ENCODE measurements around the gene HIGD1A.

Gene HIGD1A

GRCh38 chr3:42764115-42764514 lies 40.2 kb downstream of the HIGD1A start:
- DNase-seq, result no peak
- Mint-ChIP-seq H3K4me3 (no peak overlapping the region), H3K36me3 (ENCODE audit: low read depth) (no peaks in the 10 kb centered on the region), H3K4me1 (ENCODE audit: low read depth) (no peaks in the 10 kb centered on the region), H3K27ac (no peak overlapping the region), H3K27me3 (no peaks in the 10 kb centered on the region), H3K9me3 (no peaks in the 10 kb centered on the region)

- Mint-ChIP-seq H3K4me3 (no peak overlapping the region), H3K36me3 (ENCODE audit: low read depth) (no peaks in the 10 kb centered on the region), H3K9me3 (no peaks in the 10 kb centered on the region), H3K27me3 (peaks cover 6% of the 10 kb centered on the region), H3K27ac (no peak overlapping the region), H3K4me1 (ENCODE audit: low read depth) (no peaks in the 10 kb centered on the region)
- no peak for DNase-seq
These were observed 41.3 kb downstream of the HIGD1A start for GRCh38 chr3:42763021-42763420.

GRCh38 chr3:42762046-42762724 lies 42.1 kb downstream of the HIGD1A start:
- no peaks in the 10 kb centered on the region for H3K36me3 Mint-ChIP-seq (ENCODE audit: low read depth)
- H3K27ac Mint-ChIP-seq, result no peak overlapping the region
- DNase-seq, result no peak
- no peak overlapping the region for H3K4me3 Mint-ChIP-seq
- peaks cover 6% of the 10 kb centered on the region for H3K27me3 Mint-ChIP-seq
- no peaks in the 10 kb centered on the region for H3K4me1 Mint-ChIP-seq (ENCODE audit: low read depth)
- no peaks in the 10 kb centered on the region for H3K9me3 Mint-ChIP-seq

- no peak overlapping the region for H3K4me3 Mint-ChIP-seq
- no peak overlapping the region for H3K27ac Mint-ChIP-seq
- H3K36me3 Mint-ChIP-seq (ENCODE audit: low read depth), result no peaks in the 10 kb centered on the region
- no peaks in the 10 kb centered on the region for H3K9me3 Mint-ChIP-seq
- H3K4me1 Mint-ChIP-seq (ENCODE audit: low read depth), result no peaks in the 10 kb centered on the region
- DNase-seq, result no peak
- peaks cover 6% of the 10 kb centered on the region for H3K27me3 Mint-ChIP-seq
These were observed 46.2 kb downstream of the HIGD1A start for GRCh38 chr3:42758126-42758525.

GRCh38 chr3:42756681-42757213 lies 47.5 kb downstream of the HIGD1A start:
- no peaks in the 10 kb centered on the region for H3K36me3 Mint-ChIP-seq (ENCODE audit: low read depth)
- no peaks in the 10 kb centered on the region for H3K4me1 Mint-ChIP-seq (ENCODE audit: low read depth)
- H3K9me3 Mint-ChIP-seq, result no peaks in the 10 kb centered on the region
- no peak for DNase-seq
- peaks cover 6% of the 10 kb centered on the region for H3K27me3 Mint-ChIP-seq
- H3K4me3 Mint-ChIP-seq, result no peak overlapping the region
- no peak overlapping the region for H3K27ac Mint-ChIP-seq

- Mint-ChIP-seq H3K27ac (peak overlapping the region; percentile 31), H3K4me1 (ENCODE audit: low read depth) (no peaks in the 10 kb centered on the region), H3K36me3 (ENCODE audit: low read depth) (no peaks in the 10 kb centered on the region), H3K9me3 (no peaks in the 10 kb centered on the region), H3K4me3 (no peak overlapping the region), H3K27me3 (peaks cover 6% of the 10 kb centered on the region)
- no peak for DNase-seq
These were observed 48.4 kb downstream of the HIGD1A start for GRCh38 chr3:42755681-42756578.

GRCh38 chr3:42753757-42754156 lies 50.5 kb downstream of the HIGD1A start:
- H3K27ac Mint-ChIP-seq, result no peak overlapping the region
- H3K4me3 Mint-ChIP-seq, result no peak overlapping the region
- H3K36me3 Mint-ChIP-seq (ENCODE audit: low read depth), result no peaks in the 10 kb centered on the region
- peak; percentile 16 for DNase-seq
- H3K9me3 Mint-ChIP-seq, result no peaks in the 10 kb centered on the region
- H3K4me1 Mint-ChIP-seq (ENCODE audit: low read depth), result peaks cover 6% of the 10 kb centered on the region
- peaks cover 6% of the 10 kb centered on the region for H3K27me3 Mint-ChIP-seq

GRCh38 chr3:42752961-42753360 lies 51.3 kb downstream of the HIGD1A start:
- Mint-ChIP-seq H3K4me1 (ENCODE audit: low read depth) (peaks cover 12% of the 10 kb centered on the region), H3K36me3 (ENCODE audit: low read depth) (no peaks in the 10 kb centered on the region), H3K27me3 (no peaks in the 10 kb centered on the region), H3K4me3 (no peak overlapping the region), H3K27ac (no peak overlapping the region), H3K9me3 (no peaks in the 10 kb centered on the region)
- no peak for DNase-seq

- H3K27ac Mint-ChIP-seq, result no peak overlapping the region
- H3K27me3 Mint-ChIP-seq, result no peaks in the 10 kb centered on the region
- H3K36me3 Mint-ChIP-seq (ENCODE audit: low read depth), result no peaks in the 10 kb centered on the region
- no peak for DNase-seq
- H3K9me3 Mint-ChIP-seq, result no peaks in the 10 kb centered on the region
- H3K4me3 Mint-ChIP-seq, result no peak overlapping the region
- peaks cover 17% of the 10 kb centered on the region for H3K4me1 Mint-ChIP-seq (ENCODE audit: low read depth)
These were observed 51.8 kb downstream of the HIGD1A start for GRCh38 chr3:42752441-42752840.

GRCh38 chr3:42751609-42752008 lies 52.7 kb downstream of the HIGD1A start:
- DNase-seq, result peak; percentile 7
- H3K9me3 Mint-ChIP-seq, result no peaks in the 10 kb centered on the region
- H3K4me1 Mint-ChIP-seq (ENCODE audit: low read depth), result peaks cover 26% of the 10 kb centered on the region
- H3K4me3 Mint-ChIP-seq, result no peak overlapping the region
- no peak overlapping the region for H3K27ac Mint-ChIP-seq
- H3K27me3 Mint-ChIP-seq, result no peaks in the 10 kb centered on the region
- H3K36me3 Mint-ChIP-seq (ENCODE audit: low read depth), result no peaks in the 10 kb centered on the region

- DNase-seq, result peak; percentile 22
- Mint-ChIP-seq H3K27me3 (no peaks in the 10 kb centered on the region), H3K27ac (no peak overlapping the region), H3K9me3 (no peaks in the 10 kb centered on the region), H3K4me1 (ENCODE audit: low read depth) (peaks cover 26% of the 10 kb centered on the region), H3K36me3 (ENCODE audit: low read depth) (no peaks in the 10 kb centered on the region), H3K4me3 (no peak overlapping the region)
These were observed 53.5 kb downstream of the HIGD1A start for GRCh38 chr3:42750834-42751233.

GRCh38 chr3:42749753-42750231 lies 54.5 kb downstream of the HIGD1A start:
- Mint-ChIP-seq H3K4me1 (ENCODE audit: low read depth) (peaks cover 26% of the 10 kb centered on the region), H3K9me3 (no peaks in the 10 kb centered on the region), H3K27me3 (no peaks in the 10 kb centered on the region), H3K27ac (no peak overlapping the region), H3K36me3 (ENCODE audit: low read depth) (no peaks in the 10 kb centered on the region), H3K4me3 (no peak overlapping the region)
- DNase-seq, result peak; percentile 13

- no peaks in the 10 kb centered on the region for H3K36me3 Mint-ChIP-seq (ENCODE audit: low read depth)
- H3K27me3 Mint-ChIP-seq, result no peaks in the 10 kb centered on the region
- peak overlapping the region; percentile 40 for H3K27ac Mint-ChIP-seq
- H3K4me1 Mint-ChIP-seq (ENCODE audit: low read depth), result peaks cover 27% of the 10 kb centered on the region
- peak; percentile 26 for DNase-seq
- H3K4me3 Mint-ChIP-seq, result no peak overlapping the region
- H3K9me3 Mint-ChIP-seq, result no peaks in the 10 kb centered on the region
These were observed 55.1 kb downstream of the HIGD1A start for GRCh38 chr3:42749025-42749752.

- no peak overlapping the region for H3K4me3 Mint-ChIP-seq
These were observed 56.7 kb downstream of the HIGD1A start for GRCh38 chr3:42747581-42747980.

More at GRCh38 chr3:42747581-42747980, 56.7 kb downstream of the HIGD1A start:
- Mint-ChIP-seq H3K27me3 (no peaks in the 10 kb centered on the region), H3K9me3 (no peaks in the 10 kb centered on the region), H3K27ac (peak overlapping the region; percentile 68), H3K36me3 (ENCODE audit: low read depth) (no peaks in the 10 kb centered on the region), H3K4me1 (ENCODE audit: low read depth) (peaks cover 28% of the 10 kb centered on the region)
- peak; percentile 37 for DNase-seq
